Ectodermal cell (in vitro differentiated cells): Measurements from ENCODE around the gene KCTD16.

Experiments
- H3K27ac ChIP-seq: 2 replicates; pipeline ENCODE4 v1.7.0; 2013; ENCODE audit warnings: mild to moderate bottlenecking, low read depth, low read length; ENCODE audit not compliant: insufficient read depth, poor library complexity, severe bottlenecking
- H3K27me3 ChIP-seq: 2 replicates; pipeline ENCODE4 v1.7.0; 2013; ENCODE audit warnings: mild to moderate bottlenecking, low read length; ENCODE audit not compliant: insufficient read depth, control insufficient read depth, poor library complexity, severe bottlenecking
- H3K36me3 ChIP-seq: one replicate; pipeline ENCODE4 v1.7.0; 2013; ENCODE audit warnings: low read length; ENCODE audit not compliant: control insufficient read depth, insufficient read depth
- H3K4me1 ChIP-seq: one replicate; pipeline ENCODE4 v1.7.0; 2013; ENCODE audit warnings: low read length; ENCODE audit not compliant: control insufficient read depth, insufficient read depth
- H3K4me3 ChIP-seq: 2 replicates; pipeline ENCODE4 v1.7.0; 2013; ENCODE audit warnings: low read depth, low read length, control low read depth; ENCODE audit not compliant: insufficient read depth
- H3K9me3 ChIP-seq: 2 replicates; pipeline ENCODE4 v1.7.0; 2013; ENCODE audit warnings: mild to moderate bottlenecking, low read length, moderate library complexity; ENCODE audit not compliant: control insufficient read depth
- WGBS, 2 experiments: methylation state at CpG; one replicate each; pipeline ENCODE4 v1.1.7; 2013; ENCODE audit warnings: missing lambda C conversion rate in 2 of 2; 5-methylcytosine and 5-hydroxymethylcytosine counted together

Gene KCTD16

GRCh38 chr5:144525000-144525399 lies 354.3 kb downstream of the KCTD16 start:
- Histone ChIP-seq H3K27me3 (no peaks in the 10 kb centered on the region), H3K4me1 (no peaks in the 10 kb centered on the region), H3K9me3 (no peaks in the 10 kb centered on the region), H3K36me3 (no peaks in the 10 kb centered on the region), H3K4me3 (no peak overlapping the region), H3K27ac (no peak overlapping the region)
- WGBS, 2 experiments, result 100% methylated on average over 1 of the region's 1 CpG; no CpG with 5 or more reads in 1 of the 2 experiments

- 91 to 95% methylated on average over 1 of the region's 1 CpG for WGBS, 2 experiments
- Histone ChIP-seq H3K27me3 (no peaks in the 10 kb centered on the region), H3K36me3 (no peaks in the 10 kb centered on the region), H3K4me1 (no peaks in the 10 kb centered on the region), H3K9me3 (no peaks in the 10 kb centered on the region), H3K4me3 (no peak overlapping the region), H3K27ac (no peak overlapping the region)
Observed at GRCh38 chr5:144531188-144531587, 360.5 kb downstream of the KCTD16 start.
